GM19099 (cell line): Measurements from ENCODE around the gene LIN54.

Source experiments
- POLR2A ChIP-seq: IDR thresholded peaks from 3 replicates; pipeline ENCODE4 v1.6.1; 2011; ENCODE audit warnings: low read depth; ENCODE audit not compliant: insufficient read length; ENCODE audit errors: extremely low read depth

The LIN54 gene

GRCh38 chr4:83013420-83013867 is 2.8 kb upstream of the LIN54 start:
- TF ChIP-seq POLR2A = no peak

GRCh38 chr4:83012687-83013419 is 2.2 kb upstream of the LIN54 start:
- peak; percentile 72 for TF ChIP-seq POLR2A

GRCh38 chr4:83012200-83012686 is 1.6 kb upstream of the LIN54 start:
- TF ChIP-seq POLR2A = no peak

GRCh38 chr4:83011689-83012199 is 1.1 kb upstream of the LIN54 start:
- TF ChIP-seq POLR2A = no peak

GRCh38 chr4:83010111-83010521 is 507 bp downstream of the LIN54 start:
- no peak for TF ChIP-seq POLR2A

- TF ChIP-seq POLR2A = no peak
These were observed 1.1 kb downstream of the LIN54 start for GRCh38 chr4:83009529-83009928.

- TF ChIP-seq POLR2A = no peak
These were observed 8.3 kb downstream of the LIN54 start for GRCh38 chr4:83002329-83002728.

- TF ChIP-seq POLR2A = no peak
These were observed 11.7 kb downstream of the LIN54 start for GRCh38 chr4:82998898-82999297.

- TF ChIP-seq POLR2A = no peak
These were observed 15.8 kb downstream of the LIN54 start for GRCh38 chr4:82994834-82995233.

- TF ChIP-seq POLR2A = no peak
These were observed 20.8 kb downstream of the LIN54 start for GRCh38 chr4:82989575-82990429.

- TF ChIP-seq POLR2A = no peak
These were observed 22.2 kb downstream of the LIN54 start for GRCh38 chr4:82988323-82988832.

GRCh38 chr4:82984459-82984858 is 26.2 kb downstream of the LIN54 start:
- no peak for TF ChIP-seq POLR2A

GRCh38 chr4:82983444-82983843 is 27.2 kb downstream of the LIN54 start:
- TF ChIP-seq POLR2A = no peak

GRCh38 chr4:82981138-82981537 is 29.5 kb downstream of the LIN54 start:
- TF ChIP-seq POLR2A = no peak

GRCh38 chr4:82975792-82976191 is 34.8 kb downstream of the LIN54 start:
- TF ChIP-seq POLR2A = no peak

GRCh38 chr4:82969414-82969813 is 41.2 kb downstream of the LIN54 start:
- TF ChIP-seq POLR2A = no peak

GRCh38 chr4:82968972-82969371 is 41.7 kb downstream of the LIN54 start:
- TF ChIP-seq POLR2A = no peak
